ENCODE results near the gene REEP1.
"Not testable (repeated sequence)": the region's sequence is repeated elsewhere in the genome, so short reads cannot be mapped to it uniquely, and the experiment has no call there.

The REEP1 gene

GRCh38 chr2:86239326-86239725 is 98.1 kb downstream of the REEP1 start:
- no peak for DNase-seq

GRCh38 chr2:86238354-86238753 is 99.1 kb downstream of the REEP1 start:
- DNase-seq, result peak; percentile 28 to 70

GRCh38 chr2:86237172-86237571 is 100.3 kb downstream of the REEP1 start:
- no peak for DNase-seq

GRCh38 chr2:86235196-86235980 is 102.0 kb downstream of the REEP1 start:
- no peak for DNase-seq

- DNase-seq, result no peak
These were observed 102.8 kb downstream of the REEP1 start for GRCh38 chr2:86234563-86235131.

GRCh38 chr2:86233436-86233835 is 104.0 kb downstream of the REEP1 start:
- no peak for DNase-seq

- no peak for DNase-seq
These were observed 104.5 kb downstream of the REEP1 start for GRCh38 chr2:86232910-86233309.

- DNase-seq, result no peak
These were observed 105.0 kb downstream of the REEP1 start for GRCh38 chr2:86232373-86232784.

- DNase-seq, result no peak
These were observed 105.6 kb downstream of the REEP1 start for GRCh38 chr2:86231680-86232372.

- DNase-seq, result no peak
These were observed 106.5 kb downstream of the REEP1 start for GRCh38 chr2:86230961-86231360.

- DNase-seq, result no peak
These were observed 108.2 kb downstream of the REEP1 start for GRCh38 chr2:86229221-86229620.

- DNase-seq, result not testable (repeated sequence)
These were observed 108.9 kb downstream of the REEP1 start for GRCh38 chr2:86228574-86228973.

- DNase-seq, result no peak
These were observed 109.7 kb downstream of the REEP1 start for GRCh38 chr2:86227685-86228084.

- no peak for DNase-seq
These were observed 110.5 kb downstream of the REEP1 start for GRCh38 chr2:86226636-86227520.

GRCh38 chr2:86226070-86226469 is 111.4 kb downstream of the REEP1 start:
- DNase-seq, result no peak

- peak; percentile 39 to 66 for DNase-seq
These were observed 111.8 kb downstream of the REEP1 start for GRCh38 chr2:86225581-86225980.

- no peak for DNase-seq
These were observed 112.6 kb downstream of the REEP1 start for GRCh38 chr2:86224645-86225355.

GRCh38 chr2:86223927-86224560 is 113.4 kb downstream of the REEP1 start:
- DNase-seq, result no peak

GRCh38 chr2:86223140-86223926 is 114.1 kb downstream of the REEP1 start:
- no peak for DNase-seq

GRCh38 chr2:86221066-86221684 is 116.3 kb downstream of the REEP1 start:
- DNase-seq, result peak; percentile 44 to 52
